Ovary (tissue), 10 donors: ENCODE results near the gene RHCE. TPM values are rescaled to one million over a fixed set of nuclear protein-coding genes. Genes with fewer than 3 reads are reported as not detected.
"Not testable (repeated sequence)": the region's sequence is repeated elsewhere in the genome, so short reads cannot be mapped to it uniquely, and the experiment has no call there.

Experiments
- DNase-seq, 5 donors: peaks; one replicate each; pipeline ENCODE4 v3.0.0-alpha.2; 2019 to 2020
- H3K27ac ChIP-seq, 2 donors: fragments of 200-600 bp; one replicate each; pipeline versions ENCODE4 v1.5.1 to v1.8.0; 2019 to 2022
- H3K27me3 ChIP-seq: fragments of 200-600 bp; one replicate; pipeline ENCODE4 v1.8.0; 2022
- H3K36me3 ChIP-seq: fragments of 200-600 bp; sonication (generic); one replicate; pipeline ENCODE4 v1.5.1; 2019
- H3K4me1 ChIP-seq: one replicate; pipeline ENCODE4 v1.8.1; 2013; ENCODE audit warnings: mild to moderate bottlenecking, moderate library complexity; ENCODE audit not compliant: insufficient read depth
- H3K4me3 ChIP-seq: fragments of 200-600 bp; sonication (generic); one replicate; pipeline ENCODE4 v1.5.1; 2017
- H3K9me3 ChIP-seq, 2 donors: fragments of 200-600 bp in 1 of 2; sonication (generic) in 1 of 2; one replicate each; pipeline versions ENCODE4 v1.5.1 to v1.8.1; 2013 to 2019; ENCODE audit warnings: mild to moderate bottlenecking in 1 of 2, moderate library complexity in 1 of 2
- EP300 ChIP-seq: sonication (generic); formaldehyde crosslinking; IDR thresholded peaks from one replicate; pipeline ENCODE4 v1.6.1; 2017; ENCODE audit warnings: antibody characterized with exemption
- POLR2A ChIP-seq: fragments of 450-650 bp; IDR thresholded peaks from one replicate; pipeline ENCODE4 v1.6.1; 2017; ENCODE audit warnings: antibody characterized with exemption, mild to moderate bottlenecking, moderate library complexity
- WGBS, 3 donors: extraction: QIAGEN DNeasy Blood & Tissue Kit in 1 of 3; methylation state at CpG; one replicate each; pipeline versions ENCODE4 v1.1.5 to v1.1.7; 2013 to 2017; 5-methylcytosine and 5-hydroxymethylcytosine counted together
- intact Hi-C, 4 donors: fragments of 100-400 bp; cut with DNase I; formaldehyde crosslinking; loops; one replicate each; pipeline versions ENCODE4 v1.11.0 to v1.15.1; 2022 to 2023
- long read RNA-seq, 3 donors: library from polyadenylated mRNA in 2 of 3; unstranded in 2 of 3; transcript quantifications; one replicate each; pipeline ENCODE4 v2.0.0 and lab custom pipeline, GENCODE V29; 2021 to 2026
- polyA plus RNA-seq, 2 donors: library from polyadenylated mRNA; stranded (reverse); fragments of 200-250 nt in 1 of 2; fragments of 350-450 nt in 1 of 2; fragmentation: Illumina TruSeq in 1 of 2; extraction: RNeasy Lipid Tissue Mini Kit (QIAGEN cat#74804) in 1 of 2; gene quantifications; one replicate each; pipeline ENCODE4 v1.2.3, GENCODE V29; 2013 to 2014
- total RNA-seq, 7 donors: library from RNA; depleted of rRNA in 2 of 7; stranded (reverse); fragments of >200 nt in 2 of 7; fragmentation: NEBNext Ultra II Directional in 3 of 7; extraction: Animal tissue kit (Norgen Biotek cat#: 25700) in 3 of 7; gene quantifications; one replicate each; pipeline versions ENCODE4 v1.1.0 to v1.2.4, GENCODE V29; 2016 to 2023
- TF ChIP-seq, protein P1 (sequence below), 3 donors: fragments of 450-650 bp in 2 of 3; fragments of 200-600 bp in 1 of 3; IDR thresholded peaks; one replicate each; pipeline versions ENCODE4 v1.5.1 to v1.8.0; 2016 to 2022; ENCODE audit warnings: antibody characterized with exemption in 3 of 3, mild to moderate bottlenecking in 1 of 3
- donor health status: DM: no; HTN: no; CAD: no; lungs with moderate emphysema.
- donor health status: DM: no; HTN: no; CAD: no.
- donor health status: Bipolar disorder and iron deficiency.
- donor health status: DM: yes; HTN: yes; CAD: no.
- donor health status: DM: no; HTN: no; CAD: no.
- donor health status: DM: yes; HTN: yes; CAD: no.

Gene RHCE
- total RNA-seq (under 1 TPM in 6 of 7 donors, not detected in 1; 0.27 to 0.83 (median 0.53) TPM), polyA plus RNA-seq (under 1 TPM; 0.21 to 0.62 TPM)
- long read RNA-seq, donor 1: 0 reads
- long read RNA-seq, donor 2: 0 reads
- long read RNA-seq, donor 3, partial matches to known transcripts: 0 of 1 reads
- long read RNA-seq, donor 3, other reads (novel, unspliced or antisense): 0 of 1 reads

DNA sequence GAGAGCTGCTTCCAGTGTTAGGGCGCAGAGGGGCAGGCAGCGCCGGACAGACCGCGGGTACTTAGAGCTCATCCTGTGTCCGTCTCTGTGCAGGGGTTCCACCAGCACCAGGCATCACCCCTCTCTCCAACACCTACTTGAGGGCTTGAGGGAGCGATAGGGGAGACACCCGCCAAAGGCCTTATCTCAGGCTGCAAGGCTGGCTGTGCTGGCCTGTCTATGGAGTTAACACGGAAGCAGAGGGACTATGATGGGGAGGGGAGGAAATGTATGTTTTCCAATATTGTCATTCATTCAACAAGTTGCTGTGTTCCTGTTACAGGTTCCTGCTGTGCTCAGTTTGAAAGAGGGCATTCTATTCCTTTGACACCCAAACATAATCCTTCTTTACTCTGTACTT is at the start of gene RHCE:
RHCE (minus strand) TSS at position 111 of the 400 bp plus-strand sequence; CDS start at position 72, 39 bp downstream.
- intact Hi-C loops, DNase-seq: not testable (repeated sequence)
- WGBS, 3 donors: 91 to 95% (median 92%) methylated on average over 6 to 9 of the region's 9 CpGs

DNA sequence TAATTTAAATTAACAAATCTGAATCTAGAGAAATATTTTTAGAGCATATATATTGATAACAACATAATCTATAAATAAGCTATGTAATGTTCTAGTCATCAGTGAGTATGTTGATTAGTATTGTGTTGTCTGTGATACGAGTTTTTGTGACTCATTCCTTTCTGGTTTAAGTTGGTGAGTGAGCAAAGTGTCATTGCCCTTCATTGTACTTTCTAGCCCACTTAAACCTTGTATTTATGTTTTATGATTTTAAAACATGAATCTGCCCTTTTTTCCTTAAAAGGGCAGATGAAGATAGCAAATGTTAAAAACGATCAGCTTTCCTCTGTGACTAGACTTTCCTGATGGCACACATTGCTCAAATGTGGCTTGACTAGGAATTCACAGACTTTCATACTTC is 48.6 kb upstream of the RHCE start:
- Histone ChIP-seq H3K4me3 (no peak overlapping the region), H3K9me3 (no peaks in the 10 kb centered on the region), H3K36me3 (no peaks in the 10 kb centered on the region), H3K27ac (peak overlapping the region in 1 of 2 donors; percentile 68), H3K27me3 (no peaks in the 10 kb centered on the region), H3K4me1 (peaks cover 19% of the 10 kb centered on the region)
- no peak for DNase-seq
- WGBS, 3 donors: 27 to 50% (median 46%) methylated on average over 2 of the region's 2 CpGs
- intact Hi-C loops: loop anchor here in 1 of 4 donors (2.0 kb wide), 1 partner anchor 14 kb away; no protein-coding TSS in a partner anchor
- TF ChIP-seq, protein P1, sequence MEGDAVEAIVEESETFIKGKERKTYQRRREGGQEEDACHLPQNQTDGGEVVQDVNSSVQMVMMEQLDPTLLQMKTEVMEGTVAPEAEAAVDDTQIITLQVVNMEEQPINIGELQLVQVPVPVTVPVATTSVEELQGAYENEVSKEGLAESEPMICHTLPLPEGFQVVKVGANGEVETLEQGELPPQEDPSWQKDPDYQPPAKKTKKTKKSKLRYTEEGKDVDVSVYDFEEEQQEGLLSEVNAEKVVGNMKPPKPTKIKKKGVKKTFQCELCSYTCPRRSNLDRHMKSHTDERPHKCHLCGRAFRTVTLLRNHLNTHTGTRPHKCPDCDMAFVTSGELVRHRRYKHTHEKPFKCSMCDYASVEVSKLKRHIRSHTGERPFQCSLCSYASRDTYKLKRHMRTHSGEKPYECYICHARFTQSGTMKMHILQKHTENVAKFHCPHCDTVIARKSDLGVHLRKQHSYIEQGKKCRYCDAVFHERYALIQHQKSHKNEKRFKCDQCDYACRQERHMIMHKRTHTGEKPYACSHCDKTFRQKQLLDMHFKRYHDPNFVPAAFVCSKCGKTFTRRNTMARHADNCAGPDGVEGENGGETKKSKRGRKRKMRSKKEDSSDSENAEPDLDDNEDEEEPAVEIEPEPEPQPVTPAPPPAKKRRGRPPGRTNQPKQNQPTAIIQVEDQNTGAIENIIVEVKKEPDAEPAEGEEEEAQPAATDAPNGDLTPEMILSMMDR (IDR thresholded peaks at IDR 0.05): no peak
- no peak for TF ChIP-seq EP300
- no peak for TF ChIP-seq POLR2A

More for the DNA sequence above, at the start of gene RHCE:
- H3K36me3 ChIP-seq, H3K27me3 ChIP-seq, H3K9me3 ChIP-seq, H3K4me3 ChIP-seq, H3K4me1 ChIP-seq, H3K27ac ChIP-seq: not testable (repeated sequence)

DNA sequence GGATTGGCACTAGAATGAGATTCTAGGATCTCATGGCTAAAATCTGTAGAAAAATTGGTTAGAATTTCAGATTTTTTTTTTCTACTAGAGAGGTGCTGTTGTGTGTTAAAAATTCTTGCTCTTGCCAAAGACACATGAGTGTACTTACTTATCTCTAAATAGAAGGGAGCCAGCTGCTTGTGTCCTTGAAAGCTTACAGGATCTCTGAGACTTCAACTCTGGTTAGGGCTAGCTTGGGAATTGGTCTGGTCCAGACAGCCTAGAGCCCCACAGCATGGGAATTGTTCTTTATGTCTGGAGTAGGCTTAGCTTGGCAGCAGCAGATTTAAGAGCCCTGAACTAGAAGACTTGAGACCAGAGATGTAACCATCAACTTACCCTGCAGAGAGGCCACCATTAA is 47.4 kb upstream of the RHCE start:
- Histone ChIP-seq H3K27me3 (no peaks in the 10 kb centered on the region), H3K4me1 (peaks cover 17% of the 10 kb centered on the region)

DNA sequence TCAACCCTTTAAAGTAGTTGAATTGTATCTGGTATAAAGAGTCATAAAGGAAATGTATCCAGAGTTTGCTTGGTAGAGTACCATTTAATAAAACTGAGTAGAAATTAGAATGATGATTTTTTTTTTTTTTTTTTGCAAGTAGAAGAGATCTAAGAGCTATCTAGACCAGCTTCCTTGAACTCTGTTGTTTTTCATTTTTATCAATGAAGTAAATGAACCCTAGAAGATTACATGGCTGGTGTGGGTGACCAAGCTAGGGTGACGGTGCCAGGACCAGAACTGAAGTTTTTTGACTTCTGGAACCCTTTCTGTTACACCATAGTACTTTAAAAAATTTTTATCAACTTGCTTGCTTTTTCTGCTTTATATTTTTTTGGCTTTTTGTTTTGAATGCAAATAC is 47.0 kb upstream of the RHCE start:
- Histone ChIP-seq H3K9me3 (no peaks in the 10 kb centered on the region), H3K4me3 (no peak overlapping the region), H3K4me1 (peaks cover 18% of the 10 kb centered on the region), H3K36me3 (no peaks in the 10 kb centered on the region), H3K27me3 (no peaks in the 10 kb centered on the region), H3K27ac (peak overlapping the region in 1 of 2 donors; percentile 67)
- TF ChIP-seq, protein P1 (IDR thresholded peaks at IDR 0.05): no peak
- no peak for TF ChIP-seq POLR2A
- TF ChIP-seq EP300: no peak
- 4 to 17% (median 16%) methylated on average over 1 of the region's 1 CpG for WGBS, 3 donors
- DNase-seq: no peak
- intact Hi-C loops: loop anchor here in 1 of 4 donors (2.0 kb wide), 1 partner anchor 15 kb away; no protein-coding TSS in a partner anchor

More for the DNA sequence above, 47.4 kb upstream of the RHCE start:
- Histone ChIP-seq H3K27ac (peak overlapping the region in 1 of 2 donors; percentile 68), H3K9me3 (no peaks in the 10 kb centered on the region), H3K4me3 (no peak overlapping the region), H3K36me3 (no peaks in the 10 kb centered on the region)
- TF ChIP-seq POLR2A (no peak), EP300 (no peak)
- TF ChIP-seq, protein P1 (IDR thresholded peaks at IDR 0.05): no peak
- peak in 3 of 5 donors; percentile 42 to 52 (median 47) for DNase-seq
- intact Hi-C loops: loop anchor here in 1 of 4 donors (2.0 kb wide), 1 partner anchor 15 kb away; no protein-coding TSS in a partner anchor

DNA sequence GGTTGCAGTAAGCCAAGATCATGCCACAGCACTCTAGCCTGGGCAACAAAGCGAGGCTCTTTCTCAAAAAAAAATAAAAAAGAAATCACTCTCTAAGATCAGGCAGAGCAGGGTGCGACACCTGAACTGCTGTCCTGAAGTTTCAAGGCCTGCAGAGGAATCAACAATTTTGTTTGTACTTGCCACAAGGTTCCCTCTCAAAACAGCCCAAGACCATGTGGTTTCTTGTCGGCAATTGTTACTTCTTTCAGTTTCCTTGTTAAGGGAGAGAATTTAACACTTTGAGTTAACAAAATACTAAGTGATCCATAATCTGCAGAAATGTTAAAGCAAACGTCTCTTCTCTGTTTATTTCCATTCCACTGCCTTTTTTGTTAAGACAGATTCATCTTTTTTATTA is 46.6 kb upstream of the RHCE start:
- H3K4me1 ChIP-seq: peaks cover 18% of the 10 kb centered on the region
- intact Hi-C loops: no loop called here
- H3K27ac ChIP-seq: peak overlapping the region in 1 of 2 donors; percentile 67

More for the DNA sequence above, 46.6 kb upstream of the RHCE start:
- no peaks in the 10 kb centered on the region for H3K27me3 ChIP-seq
- no peaks in the 10 kb centered on the region for H3K36me3 ChIP-seq
- 15 to 32% (median 30%) methylated on average over 4 of the region's 4 CpGs for WGBS, 3 donors
- no peak for DNase-seq
- H3K4me3 ChIP-seq: no peak overlapping the region
- no peaks in the 10 kb centered on the region for H3K9me3 ChIP-seq
- no peak for TF ChIP-seq EP300
- no peak for TF ChIP-seq POLR2A
- TF ChIP-seq, protein P1 (IDR thresholded peaks at IDR 0.05): no peak
